ENCODE results near the gene CORO2B.

GRCh38 chr15:68676011-68676605 lies 97.3 kb downstream of the CORO2B start:
- TF ChIP-seq, protein P1, sequence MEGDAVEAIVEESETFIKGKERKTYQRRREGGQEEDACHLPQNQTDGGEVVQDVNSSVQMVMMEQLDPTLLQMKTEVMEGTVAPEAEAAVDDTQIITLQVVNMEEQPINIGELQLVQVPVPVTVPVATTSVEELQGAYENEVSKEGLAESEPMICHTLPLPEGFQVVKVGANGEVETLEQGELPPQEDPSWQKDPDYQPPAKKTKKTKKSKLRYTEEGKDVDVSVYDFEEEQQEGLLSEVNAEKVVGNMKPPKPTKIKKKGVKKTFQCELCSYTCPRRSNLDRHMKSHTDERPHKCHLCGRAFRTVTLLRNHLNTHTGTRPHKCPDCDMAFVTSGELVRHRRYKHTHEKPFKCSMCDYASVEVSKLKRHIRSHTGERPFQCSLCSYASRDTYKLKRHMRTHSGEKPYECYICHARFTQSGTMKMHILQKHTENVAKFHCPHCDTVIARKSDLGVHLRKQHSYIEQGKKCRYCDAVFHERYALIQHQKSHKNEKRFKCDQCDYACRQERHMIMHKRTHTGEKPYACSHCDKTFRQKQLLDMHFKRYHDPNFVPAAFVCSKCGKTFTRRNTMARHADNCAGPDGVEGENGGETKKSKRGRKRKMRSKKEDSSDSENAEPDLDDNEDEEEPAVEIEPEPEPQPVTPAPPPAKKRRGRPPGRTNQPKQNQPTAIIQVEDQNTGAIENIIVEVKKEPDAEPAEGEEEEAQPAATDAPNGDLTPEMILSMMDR (conservative IDR thresholded peaks at IDR 0.05), result no peak
- TF ChIP-seq EZH2 (IDR thresholded peaks at IDR 0.05; ENCODE audit: low read depth), result no peak

Data from PC-9 (cell line).